OCI-LY3 (cell line): Measurements from ENCODE around the gene ERC2.

ENCODE experiments used
- H2AFZ ChIP-seq: fragments of 200-600, 300-600 bp; shearing (Covaris generic); 2 replicates; pipeline ENCODE4 v1.6.0; 2014; ENCODE audit warnings: antibody characterized with exemption, low read depth, low read length
- H3K27ac ChIP-seq: fragments of 200-600, 300-600 bp; sonication (generic); 2 replicates; pipeline ENCODE4 v1.5.1; 2014; ENCODE audit warnings: mild to moderate bottlenecking, low read length, moderate library complexity, mixed read lengths
- H3K27me3 ChIP-seq: fragments of 200-600, 300-600 bp; sonication (generic); 2 replicates; pipeline ENCODE4 v1.6.1; 2014; ENCODE audit warnings: low read depth, low read length, mixed read lengths
- H3K36me3 ChIP-seq: fragments of 200-600, 300-600 bp; sonication (generic); replicated peaks from 2 replicates; pipeline ENCODE3; 2014; ENCODE audit warnings: low read depth, low read length, mixed read lengths
- H3K4me1 ChIP-seq: fragments of 300-600, 200-600 bp; sonication (generic); 2 replicates; pipeline ENCODE4 v1.6.1; 2014; ENCODE audit warnings: low read length, mixed read lengths
- H3K4me2 ChIP-seq: fragments of 200-600, 300-600 bp; sonication (generic); 2 replicates; pipeline ENCODE4 v1.6.1; 2014; ENCODE audit warnings: low read length, mixed read lengths
- H3K4me3 ChIP-seq: fragments of 300-600, 200-600 bp; sonication (generic); 2 replicates; pipeline ENCODE4 v1.5.1; 2014; ENCODE audit warnings: antibody characterized with exemption, mild to moderate bottlenecking, low read length, moderate library complexity
- H3K79me2 ChIP-seq: fragments of 300-600, 200-600 bp; shearing (Covaris generic); 2 replicates; pipeline ENCODE4 v1.6.1; 2014; ENCODE audit warnings: mild to moderate bottlenecking, low read length, mixed read lengths
- H3K9ac ChIP-seq: fragments of 300-600, 200-600 bp; shearing (Covaris generic); 2 replicates; pipeline ENCODE4 v1.6.0; 2014; ENCODE audit warnings: mild to moderate bottlenecking, low read length, moderate library complexity
- H3K9me3 ChIP-seq: fragments of 200-600, 300-600 bp; shearing (Covaris generic); 2 replicates; pipeline ENCODE4 v1.6.1; 2014; ENCODE audit warnings: low read length, mixed read lengths; ENCODE audit not compliant: insufficient read depth
- H4K20me1 ChIP-seq: fragments of 200-600, 300-600 bp; sonication (generic); 2 replicates; pipeline ENCODE4 v1.6.1; 2016; ENCODE audit warnings: low read length, mixed read lengths; ENCODE audit not compliant: insufficient read depth
- EZH2phosphoT487 ChIP-seq: fragments of 200-600 bp; shearing (Covaris generic); IDR thresholded peaks from 2 replicates; pipeline ENCODE4 v1.6.1; 2018; ENCODE audit warnings: antibody characterized with exemption, mixed run types, low read depth
- TF ChIP-seq, protein P1 (sequence below): fragments of 200-600, 300-600 bp; sonication (generic); IDR thresholded peaks from 2 replicates; pipeline ENCODE4 v1.5.1; 2014; ENCODE audit warnings: antibody characterized with exemption, low read length, low read depth

The ERC2 gene

DNA sequence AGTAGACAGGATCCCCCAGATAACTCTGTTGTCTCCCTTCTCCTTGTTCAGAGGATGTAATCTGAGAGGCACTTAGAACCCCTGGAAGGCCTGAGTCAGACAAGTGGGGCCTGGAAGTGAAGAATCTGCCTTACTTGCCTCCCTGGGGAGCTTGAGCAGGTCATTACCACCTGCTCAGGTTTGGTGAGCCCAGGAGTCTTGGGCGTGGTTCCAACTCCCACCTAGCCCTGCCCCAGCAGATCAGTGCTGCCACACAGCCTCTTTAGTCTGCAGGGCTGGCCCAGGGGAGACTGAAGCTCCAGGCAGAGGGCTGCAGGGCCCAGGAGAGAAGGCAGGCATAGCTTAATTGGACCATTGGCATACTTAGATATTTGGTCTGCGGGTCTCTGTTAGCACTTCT, 230.0 kb downstream of the ERC2 start:
- Histone ChIP-seq H3K9me3 (no peaks in the 10 kb centered on the region), H3K79me2 (no peaks in the 10 kb centered on the region), H3K4me2 (no peak overlapping the region), H4K20me1 (no peaks in the 10 kb centered on the region), H3K4me3 (no peak overlapping the region), H2AFZ (no peak overlapping the region), H3K4me1 (no peaks in the 10 kb centered on the region), H3K9ac (no peak overlapping the region), H3K36me3 (no peaks in the 10 kb centered on the region), H3K27me3 (peaks cover 14% of the 10 kb centered on the region; the same call in 1 of the 2 replicates), H3K27ac (no peak overlapping the region)
- TF ChIP-seq, protein P1, sequence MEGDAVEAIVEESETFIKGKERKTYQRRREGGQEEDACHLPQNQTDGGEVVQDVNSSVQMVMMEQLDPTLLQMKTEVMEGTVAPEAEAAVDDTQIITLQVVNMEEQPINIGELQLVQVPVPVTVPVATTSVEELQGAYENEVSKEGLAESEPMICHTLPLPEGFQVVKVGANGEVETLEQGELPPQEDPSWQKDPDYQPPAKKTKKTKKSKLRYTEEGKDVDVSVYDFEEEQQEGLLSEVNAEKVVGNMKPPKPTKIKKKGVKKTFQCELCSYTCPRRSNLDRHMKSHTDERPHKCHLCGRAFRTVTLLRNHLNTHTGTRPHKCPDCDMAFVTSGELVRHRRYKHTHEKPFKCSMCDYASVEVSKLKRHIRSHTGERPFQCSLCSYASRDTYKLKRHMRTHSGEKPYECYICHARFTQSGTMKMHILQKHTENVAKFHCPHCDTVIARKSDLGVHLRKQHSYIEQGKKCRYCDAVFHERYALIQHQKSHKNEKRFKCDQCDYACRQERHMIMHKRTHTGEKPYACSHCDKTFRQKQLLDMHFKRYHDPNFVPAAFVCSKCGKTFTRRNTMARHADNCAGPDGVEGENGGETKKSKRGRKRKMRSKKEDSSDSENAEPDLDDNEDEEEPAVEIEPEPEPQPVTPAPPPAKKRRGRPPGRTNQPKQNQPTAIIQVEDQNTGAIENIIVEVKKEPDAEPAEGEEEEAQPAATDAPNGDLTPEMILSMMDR = no peak
- no peak for TF ChIP-seq EZH2phosphoT487

DNA sequence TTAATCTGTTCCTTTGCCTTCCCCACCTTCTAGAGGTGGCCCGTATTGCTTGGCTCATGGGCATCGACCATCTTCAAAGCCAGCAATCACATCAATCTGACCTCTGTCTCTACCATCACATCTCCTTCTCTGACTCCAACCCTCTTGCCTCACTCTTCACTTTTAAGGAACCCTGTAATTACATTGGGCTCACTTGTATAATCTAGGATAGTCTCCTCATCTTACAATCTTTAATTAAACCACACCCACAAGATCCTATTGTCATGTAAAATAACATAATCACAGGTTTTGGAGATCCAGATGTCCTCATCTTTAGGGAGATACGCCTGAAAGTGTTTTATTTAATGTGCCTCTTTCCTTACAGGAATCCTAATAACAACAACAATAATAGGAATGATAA, 234.5 kb downstream of the ERC2 start:
- H3K4me1 ChIP-seq = no peaks in the 10 kb centered on the region
- TF ChIP-seq EZH2phosphoT487 = no peak
- TF ChIP-seq, protein P1 = no peak
- H3K9me3 ChIP-seq = no peaks in the 10 kb centered on the region
- 0 out of 2 replicates have a peak, but pooled peaks cover 3% of the 10 kb centered on the region for H3K27me3 ChIP-seq
- H3K4me3 ChIP-seq = no peak overlapping the region
- H2AFZ ChIP-seq = no peak overlapping the region
- H3K27ac ChIP-seq = no peak overlapping the region
- H3K4me2 ChIP-seq = no peak overlapping the region
- H3K79me2 ChIP-seq = no peaks in the 10 kb centered on the region
- H3K36me3 ChIP-seq = no peaks in the 10 kb centered on the region
- no peaks in the 10 kb centered on the region for H4K20me1 ChIP-seq
- no peak overlapping the region for H3K9ac ChIP-seq

DNA sequence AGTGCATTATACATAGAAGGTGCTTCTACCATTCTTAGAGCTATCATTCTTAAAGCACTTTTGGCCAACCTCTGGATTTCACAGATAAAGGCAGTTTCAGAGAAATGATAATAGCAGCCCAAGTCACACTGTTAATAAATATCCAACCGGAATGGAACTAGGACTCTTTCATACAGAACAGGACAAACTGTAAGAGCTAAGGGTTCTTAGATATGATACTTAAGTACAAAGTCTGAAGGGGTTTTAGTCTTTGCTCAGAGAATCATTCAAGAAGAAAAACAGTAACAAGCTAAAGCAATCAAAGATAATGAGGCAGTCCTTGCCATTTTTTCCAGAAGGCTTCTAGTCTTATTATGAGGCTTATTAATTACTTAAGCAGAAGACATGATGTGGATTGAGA, 239.0 kb downstream of the ERC2 start:
- H3K27ac ChIP-seq = no peak overlapping the region

DNA sequence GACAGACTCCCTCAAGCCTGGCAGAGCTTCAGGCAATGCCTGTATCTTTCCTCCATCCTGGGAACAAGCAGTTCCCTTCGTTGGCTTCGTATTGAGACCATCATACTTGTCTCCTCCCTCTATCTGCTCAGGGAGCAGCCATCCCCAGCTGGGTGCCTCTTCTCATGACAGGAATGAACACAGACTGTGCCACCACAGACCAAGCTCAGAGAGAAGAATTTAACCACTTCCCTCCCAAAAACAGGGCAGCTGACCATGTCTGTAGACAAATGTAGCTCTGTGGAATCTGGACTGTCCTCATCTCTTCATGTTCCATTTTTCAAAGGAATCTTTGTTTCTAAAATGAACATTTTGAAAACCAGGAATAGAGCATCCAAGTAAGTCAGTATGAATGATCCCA, 245.4 kb downstream of the ERC2 start:
- Histone ChIP-seq H3K4me1 (no peaks in the 10 kb centered on the region), H3K79me2 (no peaks in the 10 kb centered on the region), H3K9me3 (no peaks in the 10 kb centered on the region), H3K4me3 (no peak overlapping the region), H3K36me3 (no peaks in the 10 kb centered on the region), H4K20me1 (no peaks in the 10 kb centered on the region), H3K27ac (no peak overlapping the region), H3K9ac (no peak overlapping the region), H3K27me3 (peaks cover 20% of the 10 kb centered on the region), H3K4me2 (no peak overlapping the region), H2AFZ (no peak overlapping the region)
- TF ChIP-seq, protein P1 = no peak
- no peak for TF ChIP-seq EZH2phosphoT487

More for the DNA sequence above, 239.0 kb downstream of the ERC2 start:
- Histone ChIP-seq H3K4me1 (no peaks in the 10 kb centered on the region), H4K20me1 (no peaks in the 10 kb centered on the region), H3K79me2 (no peaks in the 10 kb centered on the region), H3K27me3 (peaks cover 10% of the 10 kb centered on the region), H3K4me3 (no peak overlapping the region), H3K4me2 (no peak overlapping the region), H3K36me3 (no peaks in the 10 kb centered on the region), H2AFZ (no peak overlapping the region), H3K9ac (no peak overlapping the region), H3K9me3 (no peaks in the 10 kb centered on the region)
- TF ChIP-seq EZH2phosphoT487 = no peak
- TF ChIP-seq, protein P1 = no peak
